HG03064 (cell line): ENCODE results near the gene C1QTNF7.

ENCODE experiments used
- ATAC-seq: cut with Tn5 transposase; IDR thresholded peaks from one replicate; pipeline ENCODE4 v1.9.1; 2021; ENCODE audit warnings: low read depth; ENCODE audit not compliant: unreplicated experiment

The C1QTNF7 gene

DNA sequence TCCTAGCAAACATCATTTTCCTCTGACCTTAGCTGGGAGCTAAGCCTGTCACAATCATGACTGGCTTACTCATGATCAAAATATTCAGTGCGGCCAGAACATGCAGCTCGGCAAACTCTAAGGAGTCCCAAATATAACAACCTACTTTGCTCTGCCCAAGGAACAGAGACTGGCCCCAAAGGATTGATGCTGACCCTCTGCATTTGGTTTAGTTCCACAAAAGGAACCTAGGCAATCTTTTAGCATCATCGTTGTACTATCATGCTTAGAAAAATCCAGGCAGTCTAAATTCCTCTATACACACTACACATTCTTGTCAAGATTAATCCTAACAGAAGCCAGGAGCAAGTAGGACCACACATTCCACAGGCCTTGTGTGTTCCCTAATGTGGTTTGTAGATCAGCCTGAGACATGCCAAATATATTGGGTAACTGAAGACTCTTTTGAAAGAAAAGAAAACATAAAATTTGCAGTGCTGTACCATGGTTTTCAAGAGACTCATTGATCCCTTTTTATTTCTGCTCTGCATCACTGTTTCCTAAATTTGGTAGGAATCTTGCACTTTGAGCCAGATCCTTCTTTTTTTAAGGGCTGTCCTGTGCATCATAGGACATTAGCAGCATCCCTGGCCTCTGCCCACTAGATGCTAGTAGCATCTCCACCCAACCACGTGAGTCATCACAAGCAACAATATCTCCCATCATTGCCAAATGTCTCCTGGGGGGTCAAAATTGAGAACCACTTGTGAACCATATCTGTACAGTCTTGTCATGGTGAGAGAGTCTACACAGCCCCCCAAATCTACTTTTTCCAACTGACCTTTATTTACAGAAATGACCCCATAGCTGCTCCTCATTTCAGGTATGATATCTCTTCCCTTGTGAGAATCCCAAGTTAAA lies 24.3 kb downstream of the C1QTNF7 start:
- ATAC-seq, result no peak

DNA sequence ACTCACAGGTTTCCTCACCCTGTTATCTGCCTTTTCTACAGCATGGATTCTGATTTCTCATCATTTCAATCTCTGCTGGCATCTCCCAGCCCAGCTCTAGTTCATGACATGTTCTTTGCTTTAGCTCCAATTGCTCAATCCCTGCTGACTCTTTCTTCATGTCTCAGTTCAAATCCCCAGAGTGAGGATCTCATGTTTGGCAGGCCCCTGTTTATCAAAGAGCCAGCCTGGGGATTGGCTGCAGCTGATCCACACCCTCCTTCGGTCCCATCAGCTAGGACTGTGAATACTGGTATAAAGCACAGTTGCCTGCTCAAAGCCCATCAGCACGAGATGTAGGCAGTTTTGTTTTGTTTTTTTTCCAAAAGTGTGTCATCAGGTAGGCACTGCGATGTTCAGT lies 27.5 kb downstream of the C1QTNF7 start:
- ATAC-seq, result no peak

DNA sequence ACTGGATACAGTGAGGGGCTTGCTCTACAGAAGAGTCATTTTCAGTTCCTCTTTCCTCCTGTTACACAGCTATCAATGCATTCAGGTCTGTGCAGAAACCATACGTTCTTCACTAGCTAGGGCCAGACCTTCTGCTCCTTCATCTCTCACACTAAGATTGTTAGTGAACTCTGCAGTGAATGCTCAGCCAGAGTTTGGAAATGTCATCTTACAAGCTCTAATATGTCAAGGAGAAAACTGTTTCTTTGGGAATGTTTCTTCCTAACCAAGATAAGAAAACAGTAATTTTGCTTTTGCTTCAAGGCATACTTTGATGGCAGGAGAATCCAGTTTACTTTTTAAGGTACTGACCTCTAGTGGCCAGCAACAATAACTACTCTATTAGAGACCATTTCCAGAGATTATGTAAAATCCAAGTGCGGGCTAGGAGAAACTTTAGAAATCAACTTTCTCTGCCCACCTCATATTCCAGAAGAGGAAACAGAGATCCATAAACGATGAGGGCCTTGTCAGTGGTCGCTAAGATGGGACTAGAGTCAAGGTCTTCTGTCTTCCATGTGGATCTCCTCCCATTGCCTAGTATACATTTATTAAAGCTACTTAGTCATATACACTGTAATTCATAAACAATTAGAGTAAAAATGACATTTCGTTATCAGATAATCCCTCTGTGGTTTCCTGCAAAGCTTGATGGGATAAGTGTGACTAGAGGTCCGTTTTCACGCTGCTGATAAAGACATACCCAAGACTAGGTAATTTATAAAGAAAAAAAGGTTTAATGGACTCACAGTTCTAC lies 29.8 kb downstream of the C1QTNF7 start:
- peak; percentile 86 for ATAC-seq

GRCh38 chr4:15458616-15459015 lies 30.8 kb downstream of the C1QTNF7 start:
- no peak for ATAC-seq

DNA sequence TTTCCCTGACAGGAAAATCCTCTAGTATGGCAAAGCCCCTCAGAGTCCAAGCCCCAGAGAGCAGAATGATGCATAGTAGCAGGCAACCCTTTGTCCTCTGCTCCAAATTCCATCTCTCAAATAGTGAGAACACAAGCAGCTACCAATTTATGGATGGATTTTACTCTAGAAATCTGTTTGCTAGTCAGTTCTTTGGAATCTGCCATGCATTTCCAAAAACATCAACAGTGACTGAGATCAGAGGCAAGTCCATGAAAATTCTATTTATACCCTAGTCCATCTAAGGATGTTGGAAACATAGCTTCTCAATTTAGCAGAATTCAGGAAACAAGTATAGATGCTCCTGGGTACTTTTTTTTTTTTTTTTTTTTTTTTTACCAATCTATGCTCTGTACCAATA lies 31.9 kb downstream of the C1QTNF7 start:
- ATAC-seq, result no peak

DNA sequence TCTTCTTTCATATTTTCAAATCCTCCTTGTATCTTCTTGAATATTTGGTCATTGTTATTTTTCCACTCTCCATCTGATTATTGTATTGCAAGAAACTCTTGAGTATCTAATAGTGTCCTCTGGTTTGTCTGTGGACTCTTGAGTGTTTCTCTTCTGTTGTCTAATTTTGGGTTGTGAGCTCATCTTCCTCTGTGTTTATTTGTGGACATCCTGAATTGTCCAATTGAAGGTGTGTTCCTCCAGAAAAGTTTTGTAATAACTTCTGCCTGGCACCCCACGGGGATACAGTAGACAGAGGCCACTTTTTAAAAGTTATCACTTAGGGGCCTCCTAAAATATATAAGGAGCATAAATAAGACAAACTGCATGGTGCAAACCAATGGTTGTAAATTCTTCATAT lies 38.8 kb downstream of the C1QTNF7 start:
- no peak for ATAC-seq

- no peak for ATAC-seq
These were observed 41.7 kb downstream of the C1QTNF7 start, which contains the start of gene CC2D2A for GRCh38 chr4:15469402-15470127. Gene CC2D2A, plus strand, starts transcription at chr4:15469882. Its CDS starts 6,051 bp downstream, at chr4:15475933.

DNA sequence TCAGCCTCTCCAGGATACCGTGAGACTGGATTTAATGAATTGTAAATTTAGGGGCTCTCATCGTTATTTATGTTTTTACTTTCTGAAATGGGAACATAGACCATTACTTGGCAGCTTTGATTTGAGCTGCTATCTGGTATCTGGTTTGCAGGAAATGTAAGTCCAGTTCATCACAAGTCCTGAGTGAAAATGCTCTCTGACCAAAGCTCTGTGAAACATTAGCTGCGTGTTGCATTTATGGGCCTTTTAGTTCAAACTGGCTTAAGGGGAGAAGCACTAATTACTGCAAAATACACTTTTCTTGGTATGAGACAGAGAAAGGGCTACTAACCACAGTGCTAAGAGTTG lies 42.3 kb downstream of the C1QTNF7 start:
- ATAC-seq, result no peak

DNA sequence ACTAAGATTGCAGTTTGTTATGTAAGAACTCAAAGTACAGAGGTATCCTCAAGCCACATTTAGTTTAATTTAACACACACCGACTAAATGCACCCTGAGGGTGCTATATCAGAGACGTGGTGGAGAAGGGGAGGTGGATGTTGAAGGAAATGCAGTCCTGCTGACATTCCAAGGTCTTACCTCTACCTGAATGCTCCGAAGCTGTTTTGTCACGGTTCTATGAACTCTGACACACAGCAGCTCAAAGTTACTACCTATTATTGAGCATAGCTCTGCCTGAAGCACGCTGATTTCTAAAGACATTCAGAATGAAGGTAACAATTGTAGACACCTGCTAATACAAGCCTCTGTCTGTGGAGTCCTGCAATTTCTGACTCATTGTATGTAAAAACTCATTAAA lies 48.6 kb downstream of the C1QTNF7 start:
- ATAC-seq, result no peak

- ATAC-seq, result no peak
These were observed 50.9 kb downstream of the C1QTNF7 start for GRCh38 chr4:15478724-15479088.

DNA sequence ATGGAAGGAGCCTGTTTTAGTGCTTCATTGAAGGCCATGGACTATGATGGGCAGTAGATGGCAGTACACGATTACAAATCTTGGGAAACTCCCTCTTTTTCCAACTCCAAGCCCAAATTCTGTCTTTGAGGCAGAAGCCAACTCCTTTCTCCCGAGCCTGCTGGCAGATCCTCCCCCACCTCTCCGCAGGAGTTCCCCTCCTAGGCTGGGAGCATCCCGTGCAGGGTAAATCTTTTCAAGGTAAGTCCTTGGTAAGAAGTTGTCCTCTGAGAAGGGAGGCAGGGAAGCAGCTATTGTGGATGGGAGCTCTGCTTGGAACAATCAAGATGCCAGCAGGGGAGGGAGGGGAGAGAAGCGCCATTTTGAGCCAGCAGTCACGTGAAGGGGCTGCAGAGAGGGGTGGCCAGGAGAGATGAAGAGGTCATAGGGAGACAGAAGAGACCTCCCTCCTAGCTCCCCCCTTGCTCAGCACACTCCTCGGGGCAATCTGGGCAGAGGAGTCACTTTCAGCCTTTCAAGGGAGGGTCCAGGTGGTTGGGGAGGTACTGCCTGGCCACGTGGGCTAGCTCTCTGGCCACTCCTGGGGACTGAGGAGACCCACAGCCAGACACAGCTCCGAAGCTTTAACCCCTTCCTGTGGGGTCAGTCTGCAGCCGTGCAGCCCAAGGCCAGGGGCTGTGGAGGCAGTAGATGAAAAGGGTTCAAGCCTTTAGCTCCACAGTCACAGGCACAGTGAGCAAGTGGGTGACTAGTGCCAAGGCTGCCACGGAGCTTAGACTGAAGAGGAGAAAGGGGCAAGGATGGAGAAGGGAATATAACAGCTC lies 51.5 kb downstream of the C1QTNF7 start:
- no peak for ATAC-seq

GRCh38 chr4:15479913-15480185 lies 52.0 kb downstream of the C1QTNF7 start:
- no peak for ATAC-seq

DNA sequence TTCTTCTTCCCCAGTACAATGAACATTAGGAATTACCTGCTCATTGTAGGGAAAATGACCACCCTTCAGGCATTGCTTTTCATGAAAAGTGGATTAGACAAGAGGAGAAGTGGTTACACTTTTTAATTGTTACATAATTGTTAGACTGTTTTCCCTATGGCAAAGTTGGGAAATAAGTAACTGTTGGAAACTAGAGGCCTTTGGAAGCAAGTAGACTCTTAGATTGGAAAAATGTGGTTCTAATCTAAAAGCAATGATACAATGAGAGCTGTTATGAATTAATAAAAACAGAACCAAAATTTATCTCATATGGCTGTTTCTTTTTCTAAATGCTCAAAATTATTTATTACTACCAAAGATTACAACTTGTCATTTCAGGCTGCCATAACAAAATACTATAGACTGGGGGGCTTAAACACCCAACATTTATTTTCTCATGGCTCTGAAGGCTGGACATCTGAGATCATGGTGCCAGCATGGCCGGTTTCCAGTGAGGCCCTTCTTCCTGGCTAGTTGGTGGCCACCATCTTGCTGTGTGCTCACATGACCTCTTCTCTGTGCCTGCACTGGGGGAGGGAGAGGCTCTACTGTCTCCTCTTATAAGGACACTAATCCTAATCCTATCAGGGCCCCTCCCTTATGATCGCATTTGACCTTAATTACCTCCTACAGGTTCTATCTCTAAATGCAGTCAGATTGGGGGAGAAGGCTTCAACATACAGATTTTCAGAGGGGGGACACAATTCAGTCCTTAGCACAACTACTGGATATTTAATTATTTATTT lies 54.3 kb downstream of the C1QTNF7 start:
- ATAC-seq, result no peak

DNA sequence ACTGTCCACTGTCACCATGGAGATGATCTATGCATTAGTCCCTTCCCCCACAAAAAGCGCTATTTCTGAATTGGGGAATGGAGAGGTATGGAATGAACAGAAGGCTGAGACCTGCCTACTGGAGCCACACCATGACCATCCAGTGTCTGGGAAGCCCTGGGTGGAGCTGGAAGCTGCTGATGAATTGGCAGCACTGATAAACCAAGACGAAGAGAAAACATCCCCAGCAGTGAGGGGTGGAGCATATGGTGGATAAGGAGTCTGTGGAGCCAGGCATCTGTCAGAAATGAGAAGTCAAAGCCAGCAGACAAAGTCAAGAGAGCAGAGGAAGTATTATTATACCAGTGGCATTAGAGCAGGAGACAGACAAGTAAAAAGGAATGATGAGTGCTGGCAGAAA lies 55.0 kb downstream of the C1QTNF7 start:
- ATAC-seq, result no peak

DNA sequence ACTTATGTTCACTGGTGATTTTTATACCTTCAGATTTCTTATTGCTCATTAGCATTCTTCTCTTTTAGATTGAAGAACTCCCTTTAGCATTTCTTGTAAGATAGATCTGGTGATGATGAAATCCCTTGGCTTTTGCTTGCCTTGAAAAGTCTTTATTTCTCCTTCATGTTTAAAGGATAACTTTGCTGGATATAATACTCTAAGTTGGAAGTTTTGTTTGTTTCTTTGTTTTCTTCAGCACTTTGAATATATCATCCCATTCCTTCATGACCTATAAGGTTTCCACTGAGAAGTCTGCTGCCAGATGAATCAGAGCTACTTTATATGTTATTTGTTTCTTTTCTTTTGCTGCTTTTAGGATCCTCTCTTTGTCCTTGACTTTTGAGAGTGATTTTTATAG lies 60.3 kb downstream of the C1QTNF7 start:
- no peak for ATAC-seq

- no peak for ATAC-seq
These were observed 61.0 kb downstream of the C1QTNF7 start for GRCh38 chr4:15488658-15489470.

GRCh38 chr4:15489551-15489950 lies 61.7 kb downstream of the C1QTNF7 start:
- no peak for ATAC-seq

DNA sequence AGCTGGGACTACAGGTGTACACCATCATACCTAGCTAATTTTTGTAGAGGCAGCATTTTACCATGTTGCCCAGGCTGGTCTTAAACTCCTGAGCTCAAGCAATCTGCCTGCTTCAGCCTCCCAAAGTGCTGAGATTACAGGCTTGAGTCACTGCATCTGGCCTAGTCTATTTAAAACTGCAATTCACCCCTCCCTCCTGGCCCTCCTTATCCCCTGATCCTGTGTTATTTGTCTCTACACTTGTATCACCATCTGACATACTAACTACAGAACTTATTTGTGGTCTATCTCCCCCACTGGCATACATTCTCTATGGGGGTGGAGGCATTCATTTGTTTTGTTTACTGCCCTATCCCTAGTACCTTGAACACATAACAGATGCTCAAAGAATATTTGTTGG lies 65.6 kb downstream of the C1QTNF7 start:
- ATAC-seq, result no peak

DNA sequence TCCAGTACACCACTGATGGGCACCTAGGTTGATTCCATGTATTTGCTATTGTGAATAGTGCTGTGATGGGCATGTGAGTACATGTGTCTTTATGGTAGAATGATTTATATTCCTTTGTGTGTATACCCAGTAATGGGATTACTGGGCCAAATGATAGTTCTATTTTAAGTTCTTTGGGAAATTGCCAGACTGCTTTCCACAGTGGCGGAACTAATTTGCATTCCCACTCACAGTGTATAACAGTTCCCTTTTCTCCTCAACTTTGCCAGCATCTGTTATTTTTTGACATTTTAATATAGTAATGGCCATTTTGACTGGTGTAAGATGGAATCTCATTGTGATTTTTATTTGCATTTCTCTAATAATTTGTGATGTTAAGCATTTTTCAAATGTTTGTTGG lies 67.8 kb downstream of the C1QTNF7 start:
- ATAC-seq, result no peak
